Measurements from ENCODE around the gene BARX1. TPM values are rescaled to one million over a fixed set of nuclear protein-coding genes. Genes with fewer than 3 reads are reported as not detected.

Gene BARX1
- total and polyA plus RNA-seq, 12 donors: 0.32 TPM; not detected in 11

GRCh38 chr9:93950619-93951601 lies 4.2 kb downstream of the BARX1 start:
- Histone ChIP-seq H3K4me3 (peak overlapping the region in 3 of 4 donors; percentile 18 to 58 (median 32)), H3K4me1 (replicated peaks in 1 of 2) (peaks cover 19 to 31% of the 10 kb centered on the region in 2 donors), H3K36me3 (replicated peaks in 1 of 2) (no peaks in the 10 kb centered on the region), H3K27ac (no peak overlapping the region), H3K27me3 (peaks cover 86% of the 10 kb centered on the region), H3K9me3 (replicated peaks in 1 of 3) (no peaks in the 10 kb centered on the region)
- TF ChIP-seq POLR2A (IDR thresholded peaks at IDR 0.05): no peak
- TF ChIP-seq, protein P1, sequence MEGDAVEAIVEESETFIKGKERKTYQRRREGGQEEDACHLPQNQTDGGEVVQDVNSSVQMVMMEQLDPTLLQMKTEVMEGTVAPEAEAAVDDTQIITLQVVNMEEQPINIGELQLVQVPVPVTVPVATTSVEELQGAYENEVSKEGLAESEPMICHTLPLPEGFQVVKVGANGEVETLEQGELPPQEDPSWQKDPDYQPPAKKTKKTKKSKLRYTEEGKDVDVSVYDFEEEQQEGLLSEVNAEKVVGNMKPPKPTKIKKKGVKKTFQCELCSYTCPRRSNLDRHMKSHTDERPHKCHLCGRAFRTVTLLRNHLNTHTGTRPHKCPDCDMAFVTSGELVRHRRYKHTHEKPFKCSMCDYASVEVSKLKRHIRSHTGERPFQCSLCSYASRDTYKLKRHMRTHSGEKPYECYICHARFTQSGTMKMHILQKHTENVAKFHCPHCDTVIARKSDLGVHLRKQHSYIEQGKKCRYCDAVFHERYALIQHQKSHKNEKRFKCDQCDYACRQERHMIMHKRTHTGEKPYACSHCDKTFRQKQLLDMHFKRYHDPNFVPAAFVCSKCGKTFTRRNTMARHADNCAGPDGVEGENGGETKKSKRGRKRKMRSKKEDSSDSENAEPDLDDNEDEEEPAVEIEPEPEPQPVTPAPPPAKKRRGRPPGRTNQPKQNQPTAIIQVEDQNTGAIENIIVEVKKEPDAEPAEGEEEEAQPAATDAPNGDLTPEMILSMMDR (IDR thresholded peaks at IDR 0.05): no peak
- DNase-seq: peak in 4 of 7 donors; percentile 22 to 56 (median 36)
- WGBS, 4 donors: 2 to 11% (median 4%) methylated on average over 15 to 47 of the region's 47 CpGs
- intact Hi-C loops (cut with DNase I): no loop called here

DNA sequence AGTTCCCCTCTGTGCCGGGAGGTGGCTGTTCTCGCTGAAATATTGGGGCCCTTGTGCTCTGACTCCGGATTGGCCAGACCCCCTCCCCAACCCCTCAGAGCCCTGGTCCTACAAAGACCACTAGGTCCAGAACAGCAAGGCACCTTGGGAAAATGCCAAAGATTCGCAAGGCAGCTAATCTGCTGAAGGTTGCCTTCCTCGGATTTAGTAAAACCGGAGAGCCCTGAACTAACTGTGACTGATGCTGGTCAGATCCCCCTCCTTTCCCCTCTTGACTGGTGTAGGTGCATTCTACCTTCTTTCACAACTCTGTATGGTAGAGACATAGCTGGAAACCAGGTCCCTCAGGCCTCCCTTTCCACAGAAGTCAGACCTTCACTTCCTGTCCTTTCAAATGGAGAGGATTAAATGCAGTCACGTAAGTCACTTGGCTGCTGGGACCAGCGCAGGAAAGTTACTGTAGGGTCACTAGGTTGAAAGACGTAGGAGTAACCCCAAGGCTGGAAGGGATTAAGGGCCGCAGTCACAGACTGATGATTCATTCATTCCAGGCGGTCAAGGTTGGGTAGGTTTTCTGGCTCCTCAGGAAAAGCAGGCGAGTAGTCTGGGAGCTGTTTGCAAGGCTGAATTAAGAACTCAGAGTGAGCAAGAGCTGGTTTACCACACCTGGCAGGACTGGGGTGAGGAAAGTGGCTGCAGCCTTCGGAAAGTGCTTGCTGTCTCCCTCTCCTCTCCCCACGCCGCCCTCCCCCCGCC lies 5.3 kb downstream of the BARX1 start:
- Histone ChIP-seq H3K36me3 (replicated peaks in 1 of 2) (no peaks in the 10 kb centered on the region), H3K27ac (no peak overlapping the region), H3K9me3 (replicated peaks in 1 of 3) (no peaks in the 10 kb centered on the region), H3K27me3 (peaks cover 90% of the 10 kb centered on the region), H3K4me1 (replicated peaks in 1 of 2) (peaks cover 22 to 31% of the 10 kb centered on the region in 2 donors), H3K4me3 (no peak overlapping the region)
- no peak for DNase-seq
- TF ChIP-seq POLR2A (IDR thresholded peaks at IDR 0.05): no peak
- TF ChIP-seq, protein P1 (IDR thresholded peaks at IDR 0.05): no peak
- 19 to 28% (median 21%) methylated on average over 6 to 16 of the region's 16 CpGs for WGBS, 4 donors
- intact Hi-C loops (cut with DNase I): no loop called here

DNA sequence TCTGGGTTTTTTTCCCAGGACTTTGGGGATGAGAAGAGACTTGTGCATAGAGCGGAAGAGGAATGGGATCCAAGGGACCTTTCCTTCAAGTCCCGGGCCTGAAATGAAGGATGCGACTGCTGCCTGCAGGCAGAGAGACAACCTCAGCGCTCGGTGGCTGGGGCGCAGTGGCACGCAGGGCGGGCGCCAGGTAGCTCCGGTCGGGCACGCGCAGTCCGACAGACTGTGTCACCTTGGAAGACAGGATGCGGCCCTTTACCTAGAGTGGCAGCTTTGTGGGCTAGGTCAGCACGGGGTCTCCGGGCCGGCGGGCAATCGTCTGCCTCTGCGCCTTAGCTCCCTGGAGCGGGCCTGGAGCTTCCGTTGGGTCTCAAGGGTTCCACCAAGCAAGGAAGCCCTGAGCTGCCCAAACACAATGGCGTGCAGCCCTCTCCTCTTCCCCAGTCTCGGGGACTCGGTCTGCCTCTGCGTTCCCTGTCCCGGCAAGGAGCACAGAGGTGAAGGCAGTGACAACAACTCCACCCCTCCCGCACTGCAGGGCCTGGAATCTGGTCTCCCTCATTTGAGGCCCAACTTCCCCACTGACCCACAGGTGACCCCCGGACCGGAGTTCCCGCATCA lies 6.0 kb downstream of the BARX1 start:
- intact Hi-C loops (cut with DNase I): no loop called here
- peaks cover 89% of the 10 kb centered on the region for H3K27me3 ChIP-seq
- no peak overlapping the region for H3K27ac ChIP-seq
- no peaks in the 10 kb centered on the region for H3K9me3 ChIP-seq (replicated peaks in 1 of 3)
- H3K36me3 ChIP-seq (replicated peaks in 1 of 2): no peaks in the 10 kb centered on the region
- no peak for TF ChIP-seq POLR2A (IDR thresholded peaks at IDR 0.05)
- TF ChIP-seq, protein P1 (IDR thresholded peaks at IDR 0.05): no peak
- H3K4me1 ChIP-seq (replicated peaks in 1 of 2): peaks cover 22 to 24% of the 10 kb centered on the region in 2 donors
- no peak for DNase-seq
- 7 to 19% (median 10%) methylated on average over 8 to 32 of the region's 32 CpGs for WGBS, 4 donors
- H3K4me3 ChIP-seq: no peak overlapping the region
